GM12878 (cell line): ENCODE data around the gene LILRB5. TPM values are rescaled to one million over a fixed set of nuclear protein-coding genes. Genes with fewer than 3 reads are reported as not detected.
A peak's percentile ranks its signal among the peaks of the same experiment; 100 is the strongest.

Experiments used
- BCL11A ChIP-seq: IDR thresholded peaks from 2 replicates; pipeline ENCODE4 v1.6.1; 2011; ENCODE audit warnings: low read depth, low read length
- CHD4 ChIP-seq: fragments of 200-600 bp; sonication (generic); IDR thresholded peaks from 2 replicates; pipeline ENCODE4 v1.6.1; 2016; ENCODE audit warnings: mild to moderate bottlenecking
- HSF1 ChIP-seq: fragments of 150-350 bp; IDR thresholded peaks from 2 replicates; pipeline ENCODE4 v1.6.1; 2014; ENCODE audit warnings: mild to moderate bottlenecking, low read depth, low read length
- IRF4 ChIP-seq: IDR thresholded peaks from 2 replicates; pipeline ENCODE4 v1.6.1; 2011; ENCODE audit warnings: low read depth, low read length
- IRF5 ChIP-seq: fragments of 450-650 bp; IDR thresholded peaks from 2 replicates; pipeline ENCODE4 v1.6.1; 2017; ENCODE audit warnings: borderline replicate concordance
- JUNB ChIP-seq: IDR thresholded peaks from 2 replicates; pipeline ENCODE4 v1.6.1; 2016; ENCODE audit warnings: antibody characterized with exemption, mild to moderate bottlenecking
- MEF2B ChIP-seq: fragments of 450-650 bp; IDR thresholded peaks from 2 replicates; pipeline ENCODE4 v1.6.1; 2018; ENCODE audit warnings: mild to moderate bottlenecking, moderate library complexity; ENCODE audit not compliant: partially characterized antibody, poor library complexity, severe bottlenecking
- MTA3 ChIP-seq: IDR thresholded peaks from 2 replicates; pipeline ENCODE4 v1.6.1; 2012; ENCODE audit warnings: low read length, inconsistent platforms, borderline replicate concordance
- MXI1 ChIP-seq: fragments of 150-350 bp; IDR thresholded peaks from 2 replicates; pipeline ENCODE4 v1.6.1; 2011; ENCODE audit warnings: low read depth, mild to moderate bottlenecking, inconsistent platforms, low read length, improper control_type of control experiment
- POLR2A ChIP-seq: IDR thresholded peaks from 2 replicates; pipeline ENCODE4 v1.6.1; 2011; ENCODE audit warnings: low read depth, mild to moderate bottlenecking, low read length
- PRDM15 ChIP-seq: fragments of 450-650 bp; formaldehyde crosslinking; IDR thresholded peaks from 2 replicates; pipeline ENCODE4 v1.4.0; 2020; ENCODE audit warnings: mild to moderate bottlenecking, moderate library complexity
- RBBP5 ChIP-seq: fragments of 200-600 bp; sonication (generic); conservative IDR thresholded peaks from 2 replicates; pipeline ENCODE4 v1.6.1; 2016
- SPI1 ChIP-seq: IDR thresholded peaks from 2 replicates; pipeline ENCODE4 v1.6.1; 2011; ENCODE audit warnings: low read depth, mild to moderate bottlenecking, low read length, moderate library complexity, borderline replicate concordance; ENCODE audit not compliant: insufficient read depth
- ZBTB40 ChIP-seq: fragments of 450-650 bp; IDR thresholded peaks from 2 replicates; pipeline ENCODE4 v1.6.1; 2016; ENCODE audit warnings: mild to moderate bottlenecking, moderate library complexity, borderline replicate concordance
- ZNF384 ChIP-seq: IDR thresholded peaks from 2 replicates; pipeline ENCODE4 v1.6.1; 2012; ENCODE audit warnings: low read depth, mild to moderate bottlenecking, low read length, improper control_type of control experiment, borderline replicate concordance
- polyA plus RNA-seq, 11 experiments: library from polyadenylated mRNA; depleted of rRNA in 4 of 11; unstranded in 6 of 11; stranded (reverse) in 5 of 11; fragments of >200 nt; fragmentation: Nextera tagmentation in 4 of 11; fragmentation: Illumina TruSeq in 1 of 11; extraction: Ambion mirVana in 4 of 11; extraction: Trizol in 1 of 11; gene quantifications; 1 replicate in 1 of 11; 2 replicates in 10 of 11; pipeline versions ENCODE4 v1.2.1 to v1.2.3, GENCODE V29; 2011 to 2016; ENCODE audit warnings: inconsistent platforms in 2 of 11, missing spikeins in 2 of 11, low read depth in 1 of 11
- total RNA-seq, 4 experiments: library from RNA; depleted of rRNA in 3 of 4; stranded (reverse); fragments of >200 nt in 3 of 4; fragmentation: Illumina TruSeq in 1 of 4; extraction: Trizol in 1 of 4; gene quantifications; 2 replicates each; pipeline versions ENCODE4 v1.2.1 to v1.2.3, GENCODE V29; 2013 to 2021

The LILRB5 gene
- total and polyA plus RNA-seq, 10 of the 15 experiments (the other 5 are each of a cell fraction or from before 2014, with no cell fraction given), result 0.01 to 0.13 TPM; not detected in 8

- TF ChIP-seq RBBP5 (no peak), JUNB (no peak), MTA3 (peak; percentile 98), IRF4 (peak; percentile 82; the same call in 1 of the 2 replicates), BCL11A (0 out of 2 replicates have a peak, but pooled peaks have one; percentile 14), POLR2A (peak; percentile 76), ZNF384 (no peak), MEF2B (peak; percentile 53), SPI1 (peak; percentile 95), IRF5 (no peak), ZBTB40 (no peak), HSF1 (no peak), PRDM15 (CRISPR knock-in tag) (no peak), MXI1 (no peak), CHD4 (no peak)
Measured at GRCh38 chr19:54207983-54208783, 48.9 kb downstream of the LILRB5 start (continued).
